HG03045 (cell line): ENCODE results near the gene ALMS1.
"Not testable (repeated sequence)": the region's sequence is repeated elsewhere in the genome, so short reads cannot be mapped to it uniquely, and the experiment has no call there.

Experiments
- ATAC-seq: cut with Tn5 transposase; IDR thresholded peaks from one replicate; pipeline ENCODE4 v1.9.1; 2021; ENCODE audit warnings: mild to moderate bottlenecking, moderate library complexity; ENCODE audit not compliant: unreplicated experiment

ALMS1 gene

DNA sequence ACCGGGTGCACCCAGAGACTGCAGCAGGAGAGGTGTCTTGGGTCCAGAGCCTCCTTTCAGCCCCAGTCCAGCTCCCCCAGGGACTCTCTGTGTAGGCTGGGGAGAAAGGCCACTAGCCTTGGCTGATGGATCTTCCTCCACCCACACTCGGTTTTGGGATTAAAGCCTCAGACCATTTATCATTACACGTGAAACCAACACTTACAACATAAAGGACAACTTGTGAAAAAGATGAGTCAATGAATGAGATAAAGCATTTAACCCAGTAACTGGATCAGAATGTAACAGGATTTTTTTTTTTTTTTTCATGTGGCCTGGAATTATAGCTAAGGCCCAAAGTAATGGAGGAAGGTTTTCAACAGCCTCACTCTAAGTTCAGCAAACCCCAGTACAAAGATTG is 224.5 kb downstream of the ALMS1 start:
- no peak for ATAC-seq

DNA sequence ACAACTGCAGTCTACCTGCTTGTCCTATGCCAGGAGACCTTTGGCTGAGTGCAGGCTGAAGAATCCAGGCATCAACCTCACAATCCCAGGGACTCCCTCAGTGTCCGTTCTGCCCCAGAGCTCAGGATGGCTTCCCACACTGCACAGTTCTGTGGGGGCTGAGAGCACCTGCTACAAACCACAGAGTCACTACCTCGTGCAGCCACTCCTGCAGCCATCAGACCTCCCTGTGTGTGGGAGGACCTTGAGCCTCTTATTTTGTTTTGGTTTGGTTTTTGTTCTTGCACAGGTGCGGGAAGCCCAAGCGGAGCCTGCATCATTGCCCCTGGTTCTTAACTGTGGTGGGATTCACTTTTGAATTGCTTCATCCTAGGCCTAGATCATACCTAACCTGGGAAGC is 225.6 kb downstream of the ALMS1 start:
- no peak for ATAC-seq

DNA sequence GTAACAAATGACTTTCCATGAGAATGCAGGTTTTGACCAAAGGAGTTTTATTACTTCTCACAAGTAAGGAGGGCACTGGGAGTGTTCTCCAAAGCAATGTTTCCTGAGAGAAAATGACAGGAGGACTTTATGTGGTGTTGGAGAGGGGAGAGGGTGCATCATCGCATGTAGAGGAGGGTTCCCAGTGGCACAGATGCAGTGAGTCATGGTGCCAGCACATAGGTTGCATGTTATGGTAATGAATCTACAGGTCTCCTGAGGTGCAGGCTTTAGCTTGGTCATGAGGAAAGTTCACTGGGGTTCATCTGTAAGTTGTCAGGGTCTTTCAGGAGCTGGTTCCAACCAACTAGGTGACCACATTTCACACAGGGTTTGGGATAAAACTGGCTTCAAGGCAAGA is 226.2 kb downstream of the ALMS1 start:
- no peak for ATAC-seq

GRCh38 chr2:73614105-73614504 is 228.5 kb downstream of the ALMS1 start:
- ATAC-seq = no peak

GRCh38 chr2:73614997-73615396 is 229.4 kb downstream of the ALMS1 start:
- no peak for ATAC-seq

DNA sequence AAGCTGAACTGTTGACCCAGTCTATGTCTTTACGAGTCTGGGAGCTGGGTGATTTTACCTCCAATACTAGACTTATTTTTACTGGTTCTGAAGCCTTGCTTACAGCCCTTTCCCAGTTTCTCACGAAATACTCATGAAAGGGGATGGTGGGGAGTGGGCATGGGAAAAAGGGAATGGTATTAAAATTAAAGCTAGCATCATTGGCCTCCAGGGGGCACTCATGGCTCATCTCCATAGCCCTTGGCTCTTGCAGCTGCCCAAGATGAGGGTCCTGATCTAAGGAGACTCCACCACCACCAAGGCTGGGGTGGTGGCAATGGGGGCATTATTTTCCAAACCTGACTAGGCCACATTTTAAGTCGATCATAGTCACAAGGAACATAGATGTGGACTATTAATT is 234.3 kb downstream of the ALMS1 start:
- ATAC-seq = not testable (repeated sequence)

GRCh38 chr2:73624036-73624435 is 238.4 kb downstream of the ALMS1 start:
- not testable (repeated sequence) for ATAC-seq

DNA sequence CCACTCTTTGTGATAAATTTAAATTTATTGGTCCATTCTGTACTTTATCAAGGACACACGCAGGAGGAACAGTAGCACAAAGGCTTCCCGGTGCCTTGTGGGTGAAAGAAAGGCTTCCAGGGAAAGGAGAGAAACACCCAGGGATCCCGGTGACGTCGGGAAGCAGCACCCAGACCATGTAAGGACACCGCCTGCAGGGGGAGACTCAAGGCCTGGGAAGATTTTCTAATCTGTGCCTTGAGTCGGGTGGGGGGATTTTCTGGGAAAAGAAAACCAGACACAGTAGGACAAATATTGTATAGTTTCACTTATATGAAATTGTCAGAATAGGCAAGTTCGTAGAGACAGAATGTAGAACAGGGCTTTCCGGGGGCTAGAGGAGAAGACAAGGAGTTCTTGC is 239.0 kb downstream of the ALMS1 start:
- not testable (repeated sequence) for ATAC-seq

DNA sequence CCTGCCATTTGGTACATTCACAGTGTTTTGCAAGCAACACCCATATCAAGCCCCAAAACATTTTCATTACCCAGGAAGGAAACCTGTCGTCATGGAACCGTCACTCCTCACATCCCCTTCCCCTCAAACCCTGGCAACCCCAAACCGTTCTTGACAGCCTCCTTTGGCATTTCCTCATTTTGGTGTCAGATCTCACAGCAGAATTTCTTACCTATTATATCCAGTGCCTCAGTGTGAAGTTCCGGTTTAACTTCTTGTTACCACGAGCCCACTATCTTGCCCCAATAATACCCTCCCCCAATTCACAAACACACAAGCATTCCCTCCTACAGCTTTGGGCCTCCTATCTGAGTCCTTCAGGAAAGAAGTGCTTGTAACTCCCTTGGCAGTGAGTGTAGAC is 240.6 kb downstream of the ALMS1 start:
- ATAC-seq = not testable (repeated sequence)

GRCh38 chr2:73628493-73628892 is 242.9 kb downstream of the ALMS1 start:
- ATAC-seq = not testable (repeated sequence)

DNA sequence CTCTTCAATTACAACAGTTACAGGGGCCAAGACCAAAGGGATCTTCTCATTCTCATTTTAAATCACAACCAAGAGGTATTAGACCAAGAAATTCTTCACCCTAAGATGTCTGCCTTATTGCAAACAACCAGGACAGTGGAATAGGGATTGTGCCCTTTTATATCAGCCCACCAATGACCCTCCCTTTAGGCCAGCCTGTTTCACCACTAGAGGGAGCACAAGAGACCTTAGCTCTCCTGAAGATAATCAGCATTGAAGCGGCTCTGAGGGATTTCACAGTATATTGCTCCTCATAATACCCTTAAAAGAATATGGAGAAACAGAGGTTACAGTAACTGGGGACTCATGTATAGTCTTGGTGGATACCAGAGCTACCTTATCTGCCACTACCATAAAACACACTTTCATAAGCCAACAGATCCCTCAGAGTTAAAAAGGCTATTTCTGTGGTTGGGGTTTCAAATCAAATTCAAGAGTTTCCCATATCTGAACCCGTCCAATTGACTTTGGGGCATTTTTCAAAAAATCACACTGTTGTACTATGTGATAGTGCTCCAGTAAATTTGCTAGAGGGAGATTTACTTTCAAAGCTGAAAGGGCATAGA is 245.1 kb downstream of the ALMS1 start:
- ATAC-seq = peak; percentile 72

DNA sequence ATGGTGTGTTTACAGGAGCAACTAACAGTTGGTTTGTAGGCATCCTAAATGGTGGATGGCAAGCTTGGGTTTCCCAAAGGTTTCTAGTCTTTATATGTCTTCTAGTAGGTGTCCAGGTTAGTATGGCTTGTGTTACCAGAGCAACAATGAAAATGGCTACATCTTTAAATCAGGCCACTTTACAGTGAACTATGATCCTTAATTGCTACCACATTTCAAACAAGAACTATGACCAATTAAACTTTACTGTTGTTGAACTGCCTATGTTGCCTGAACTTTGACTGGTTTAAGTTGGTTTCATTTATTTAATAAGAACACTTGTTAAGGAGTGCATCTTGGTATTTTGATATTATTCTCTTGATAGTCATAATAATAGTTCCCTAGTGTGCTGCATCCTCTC is 251.3 kb downstream of the ALMS1 start:
- not testable (repeated sequence) for ATAC-seq

DNA sequence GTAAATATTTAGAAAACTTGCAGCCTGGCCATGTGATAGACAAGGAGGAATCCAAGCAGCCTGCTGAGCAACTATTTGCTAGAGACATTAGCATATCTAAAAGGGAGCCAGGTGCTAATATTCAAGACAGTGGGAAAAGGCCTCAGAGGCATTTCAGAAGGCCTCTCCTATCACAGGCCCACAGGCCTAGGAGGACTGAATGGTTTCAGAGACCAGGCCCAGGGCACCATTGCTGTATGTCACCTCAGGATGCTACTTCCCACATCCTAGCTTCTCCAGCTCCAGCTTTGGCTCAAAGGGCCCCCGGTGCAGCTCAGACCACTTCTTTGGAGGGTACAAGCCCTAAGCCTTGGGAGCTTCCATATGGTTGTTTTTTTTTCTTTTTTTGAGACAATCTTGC is 252.8 kb downstream of the ALMS1 start:
- ATAC-seq = no peak

DNA sequence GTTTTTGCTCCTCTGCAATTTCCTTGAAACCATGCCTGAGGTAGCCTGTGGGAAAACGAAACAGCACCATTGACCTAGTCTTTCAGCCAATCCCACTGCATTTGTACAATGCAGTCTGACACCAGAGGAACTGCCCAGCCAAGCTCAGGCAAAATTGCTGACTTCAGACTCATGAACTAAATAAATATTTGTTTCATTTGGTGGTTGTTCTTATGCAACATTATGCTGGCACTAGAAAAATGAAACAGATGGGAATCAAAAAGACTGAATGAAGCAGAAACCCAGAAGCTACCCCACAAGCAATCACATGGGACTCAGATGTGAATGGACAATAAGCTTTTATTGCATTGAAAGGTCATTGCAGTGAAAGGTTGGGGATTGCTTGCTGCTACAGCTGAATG is 254.9 kb downstream of the ALMS1 start:
- ATAC-seq = no peak

DNA sequence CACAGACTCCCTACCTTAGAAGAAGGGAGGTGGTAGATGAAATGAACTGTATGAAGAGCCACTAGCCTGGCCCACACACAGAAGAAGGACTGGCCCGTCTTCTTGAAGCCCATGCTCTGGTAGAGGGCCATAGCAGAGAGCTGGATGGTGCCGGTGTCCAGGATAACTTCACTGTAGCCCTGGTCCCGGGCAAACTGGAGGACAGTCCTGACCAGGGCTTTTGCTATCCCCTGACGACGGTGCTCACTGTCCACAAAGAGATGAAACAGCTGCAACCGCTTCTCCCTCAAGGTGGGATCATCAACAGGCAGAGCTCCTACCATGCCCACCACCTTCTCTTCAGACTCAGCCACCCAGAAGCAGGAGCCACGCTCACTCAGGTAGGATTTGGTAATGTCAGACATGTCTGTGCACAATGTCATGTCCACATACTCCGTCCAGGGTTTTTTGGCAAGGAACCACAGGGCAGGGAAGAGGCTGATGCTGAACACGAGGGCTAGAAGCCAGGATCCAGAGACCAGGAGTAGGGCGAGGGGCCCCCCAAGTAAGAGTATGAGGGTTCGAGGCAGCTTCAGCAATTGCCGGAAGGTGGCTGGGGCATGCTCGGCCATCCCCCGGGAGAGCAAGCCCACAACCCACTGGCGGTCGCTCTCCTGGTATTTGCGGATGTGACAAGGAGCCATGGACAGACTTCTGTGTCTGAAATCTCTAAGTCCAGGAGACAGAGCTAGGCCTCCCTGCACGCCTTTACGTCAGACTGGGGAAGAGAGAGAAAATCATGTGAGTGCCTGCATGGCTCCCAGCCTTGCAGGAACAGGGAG is 255.5 kb downstream of the ALMS1 start:
- ATAC-seq = no peak

GRCh38 chr2:73641767-73642062 is 256.1 kb downstream of the ALMS1 start:
- no peak for ATAC-seq

DNA sequence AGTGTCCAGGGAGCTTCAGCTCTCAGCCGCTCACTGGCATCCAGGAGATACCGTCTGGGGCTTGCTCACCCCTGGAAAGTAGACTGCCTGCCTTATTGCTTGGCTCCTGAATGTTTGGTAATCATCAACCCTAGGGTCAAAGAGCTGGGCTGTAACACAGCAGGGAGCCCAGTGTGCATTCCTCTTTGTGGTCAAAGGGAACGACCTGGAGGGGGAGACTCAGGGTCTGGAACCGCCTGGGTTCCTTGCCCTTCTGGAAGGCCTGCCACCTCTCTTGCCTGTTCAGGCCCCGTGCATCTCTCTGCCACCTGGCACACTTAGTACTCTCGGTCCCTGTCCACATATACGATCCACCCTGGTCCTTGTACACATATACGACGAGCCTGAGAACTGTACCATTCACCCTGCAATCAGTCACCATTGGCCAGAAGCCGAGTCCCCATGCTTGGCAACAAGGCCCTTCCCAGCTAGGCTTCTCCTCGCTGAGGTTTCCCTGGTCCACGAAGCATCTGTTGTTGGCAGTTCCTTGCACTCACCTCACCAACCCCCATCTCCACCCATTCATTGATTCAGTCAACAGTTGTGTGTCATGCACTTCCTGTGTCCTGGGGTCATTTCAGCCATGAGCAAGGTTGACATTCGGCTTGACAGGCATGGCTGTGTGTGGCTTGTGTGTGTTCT is 256.8 kb downstream of the ALMS1 start, which contains the start of gene NAT8:
NAT8 (minus strand) TSS at position 85 of the 681 bp plus-strand sequence. CDS start 794 bp downstream, outside the sequence.
- ATAC-seq = no peak

DNA sequence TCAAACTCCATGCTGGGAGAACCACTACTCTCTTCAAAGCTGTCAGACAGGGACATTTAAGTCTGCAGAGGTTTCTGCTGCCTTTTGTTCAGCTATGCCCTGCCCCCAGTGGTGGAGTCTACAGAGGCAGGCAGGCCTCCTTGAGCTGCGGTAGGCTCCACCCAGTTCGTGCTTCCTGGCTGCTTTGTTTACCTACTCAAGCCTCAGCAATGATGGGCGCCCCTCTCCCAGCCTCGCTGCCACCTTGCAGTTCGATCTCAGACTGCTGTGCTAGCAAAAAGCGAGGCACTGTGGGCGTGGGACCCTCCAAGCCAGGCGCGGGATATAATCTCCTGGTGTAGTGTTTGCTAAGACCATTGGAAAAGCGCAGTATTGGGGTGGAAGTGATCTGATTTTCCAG is 262.1 kb downstream of the ALMS1 start:
- not testable (repeated sequence) for ATAC-seq

- ATAC-seq = no peak
Measured at GRCh38 chr2:73651591-73652230, 266.1 kb downstream of the ALMS1 start.

DNA sequence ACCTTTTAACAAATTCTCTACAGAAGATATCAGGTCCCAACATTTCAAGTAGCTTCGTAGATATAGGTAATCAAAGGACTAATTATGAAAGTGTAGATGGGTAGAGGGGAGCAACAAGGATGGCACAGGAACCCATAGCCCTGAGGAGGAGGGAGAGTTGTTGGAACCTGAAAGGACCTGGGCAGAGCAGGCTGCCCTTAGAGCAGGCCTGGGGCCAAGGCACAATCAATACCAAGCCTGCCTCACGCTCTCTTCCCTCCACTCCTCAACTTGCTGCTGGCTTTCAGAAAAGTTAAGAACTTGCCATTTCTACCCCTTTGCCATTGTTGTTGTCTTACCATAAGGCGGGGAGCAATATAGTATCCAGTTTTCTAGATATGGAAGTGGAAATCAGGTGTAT is 266.7 kb downstream of the ALMS1 start:
- no peak for ATAC-seq

GRCh38 chr2:73654175-73654574 is 268.5 kb downstream of the ALMS1 start:
- ATAC-seq = no peak
